COR-L47 (cell line): ENCODE results near the gene BEAN1.

Source experiments
- DNase-seq: peaks from one replicate; lab custom pipeline; 2025; lab: John Stamatoyannopoulos, UW

The BEAN1 gene

GRCh38 chr16:66521951-66522771 is 95.1 kb downstream of the BEAN1 start:
- DNase-seq: no peak

DNA sequence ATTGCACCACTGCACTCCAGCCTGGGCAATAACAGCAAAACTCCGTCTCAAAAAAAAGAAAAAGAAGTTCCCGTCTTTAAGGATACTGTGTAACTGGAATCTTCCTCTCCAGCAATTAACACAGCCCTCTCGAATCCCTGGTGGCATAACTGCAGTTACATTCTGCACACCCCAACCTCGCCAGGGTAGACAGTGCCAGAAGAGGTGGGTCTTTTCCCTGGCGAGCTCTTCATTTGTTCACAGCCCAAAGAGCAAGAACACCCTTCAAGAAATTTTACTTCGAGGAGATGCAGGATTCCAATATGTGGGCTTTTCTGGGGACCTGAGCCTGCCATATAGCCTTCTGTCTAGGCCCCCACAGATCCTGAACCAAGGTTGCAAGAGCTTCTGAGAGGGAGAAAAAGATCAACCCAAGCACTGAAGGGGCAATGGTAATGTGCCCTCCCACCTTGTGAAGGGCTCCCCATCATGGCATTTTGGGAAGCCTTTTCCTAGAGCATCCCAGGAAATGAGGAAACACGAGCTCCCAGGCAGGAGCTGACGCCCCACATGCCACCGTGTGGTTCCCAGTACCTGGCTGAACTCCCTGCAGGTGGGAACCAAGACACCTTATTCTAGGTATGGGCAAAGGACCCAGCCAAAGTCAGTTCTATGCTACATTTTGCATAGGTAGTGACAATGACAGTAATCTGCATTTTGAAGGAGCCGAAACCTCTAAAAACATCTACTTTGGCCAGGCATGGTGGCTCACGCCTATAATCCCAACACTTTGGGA is 95.9 kb downstream of the BEAN1 start:
- no peak for DNase-seq

GRCh38 chr16:66523861-66524354 is 96.8 kb downstream of the BEAN1 start:
- DNase-seq: no peak

DNA sequence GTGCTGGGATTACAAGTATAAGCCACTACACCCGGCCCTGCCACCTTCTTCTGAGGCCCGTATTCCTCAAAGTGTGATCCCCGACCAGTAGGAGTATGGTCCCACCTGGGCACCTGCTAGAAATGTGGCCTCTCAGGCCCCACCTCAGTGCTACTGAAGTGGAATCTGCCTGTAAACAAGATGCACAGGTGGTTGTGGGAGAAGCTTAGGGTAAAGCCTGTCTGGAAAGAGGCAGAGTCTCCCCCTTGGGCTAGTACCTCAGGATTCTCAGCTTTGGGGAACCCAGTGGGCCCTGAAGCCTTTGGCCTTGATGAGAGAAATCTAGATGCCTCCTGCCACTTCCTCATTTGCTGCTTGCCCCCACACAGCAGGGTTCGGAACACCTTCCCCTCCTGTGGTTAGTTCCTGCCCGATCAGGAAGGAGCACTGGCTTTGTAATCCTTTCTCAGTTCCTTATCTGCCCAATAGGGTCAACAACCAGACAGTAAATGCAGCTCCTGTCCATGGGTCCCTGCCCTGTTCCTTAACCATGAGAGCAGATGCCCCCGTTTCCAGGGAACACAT is 97.6 kb downstream of the BEAN1 start:
- no peak for DNase-seq

DNA sequence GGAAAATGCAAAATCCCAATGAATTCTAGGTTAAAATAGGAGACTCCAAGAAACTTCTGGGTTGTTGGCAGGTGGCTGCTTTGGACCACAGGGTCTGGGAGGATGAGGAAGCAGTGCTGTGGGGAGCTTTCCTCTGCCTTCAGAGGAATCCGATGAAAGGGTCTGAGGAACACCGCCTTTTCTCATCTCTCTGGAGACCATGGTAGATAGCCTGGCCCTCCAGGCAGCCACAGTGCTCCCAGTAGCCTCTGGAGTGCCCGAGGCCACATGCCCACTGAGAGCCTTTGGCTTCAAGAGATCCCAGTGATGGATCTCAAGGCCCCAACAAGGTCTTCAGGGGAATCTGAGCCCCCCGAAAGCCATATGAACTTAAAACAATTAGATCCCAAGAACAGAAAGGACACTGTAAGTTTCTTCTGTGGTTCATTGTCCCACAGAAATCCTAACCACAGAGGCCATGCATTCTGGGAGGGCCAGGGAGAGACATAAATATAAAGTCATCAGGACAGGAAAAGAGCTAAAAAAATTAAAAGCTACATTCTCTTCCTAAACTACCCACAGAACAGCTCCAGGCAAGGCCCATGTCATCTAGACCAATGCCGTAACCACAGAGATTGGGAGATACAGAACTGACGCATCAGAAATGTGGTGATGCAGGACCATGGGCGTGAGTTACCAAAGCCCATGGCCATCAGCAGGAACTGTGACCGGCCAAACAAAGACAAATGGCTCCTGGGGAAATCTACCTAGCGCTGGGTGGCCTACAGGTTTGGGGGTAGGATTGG is 98.5 kb downstream of the BEAN1 start:
- no peak for DNase-seq

- no peak for DNase-seq
Observed at GRCh38 chr16:66528294-66528693, 101.2 kb downstream of the BEAN1 start.

GRCh38 chr16:66529475-66529874 is 102.4 kb downstream of the BEAN1 start:
- no peak for DNase-seq
